SK-N-SH (cell line): ENCODE measurements around the gene KRT17. TPM values are rescaled to one million over a fixed set of nuclear protein-coding genes. Genes with fewer than 3 reads are reported as not detected.

Experiments
- CTCF ChIA-PET: fragments of 300-600, 350-600 bp; formaldehyde crosslinking; extraction: SDS; loops from one replicate; lab custom pipeline; 2021; lab: Yijun Ruan, JAX
- POLR2A ChIA-PET: fragments of 350-600 bp; sonication (Branson Sonifier 250); formaldehyde crosslinking; extraction: SDS; loops from one replicate; lab custom pipeline; 2020; ENCODE audit warnings: antibody characterized with exemption, inconsistent platforms; lab: Yijun Ruan, JAX
- DNase-seq: peaks from one replicate; pipeline ENCODE4 v3.0.0; 2012
- H2AFZ ChIP-seq: fragments of 200-600 bp; sonication (generic); 2 replicates; pipeline ENCODE4 v1.8.1; 2016; ENCODE audit warnings: antibody characterized with exemption, mild to moderate bottlenecking, low read depth
- H3F3A ChIP-seq: fragments of 200-600 bp; sonication (generic); replicated peaks from 2 replicates; pipeline ENCODE3; 2016; ENCODE audit warnings: antibody characterized with exemption, mild to moderate bottlenecking; ENCODE audit not compliant: insufficient read depth
- H3K27ac ChIP-seq, 2 experiments: fragments of 200-500 bp in 1 of 2; fragments of 200-600 bp in 1 of 2; sonication (Bioruptor generic) in 1 of 2; sonication (generic), shearing (Covaris generic) in 1 of 2; 2 replicates each; pipeline versions ENCODE4 v1.5.1 to v1.6.1; 2014 to 2016; ENCODE audit warnings: low read depth in 2 of 2, inconsistent platforms in 1 of 2, low read length in 1 of 2, mild to moderate bottlenecking in 1 of 2, mixed read lengths in 1 of 2
- H3K27me3 ChIP-seq: fragments of 200-600 bp; sonication (generic), shearing (Covaris generic); 2 replicates; pipeline ENCODE4 v1.6.1; 2016; ENCODE audit warnings: mixed run types; ENCODE audit not compliant: insufficient read depth
- H3K36me3 ChIP-seq, 2 experiments: fragments of 200-500 bp in 1 of 2; fragments of 200-600 bp in 1 of 2; sonication (Bioruptor generic) in 1 of 2; sonication (generic) in 1 of 2; replicated peaks in 1 of 2; 2 replicates each; pipeline versions ENCODE3 to v1.5.1; 2014 to 2016; ENCODE audit warnings: low read length in 1 of 2, mild to moderate bottlenecking in 1 of 2; ENCODE audit not compliant: insufficient read depth in 2 of 2, control insufficient read depth in 1 of 2
- H3K4me1 ChIP-seq, 2 experiments: fragments of 200-500 bp in 1 of 2; fragments of 200-600 bp in 1 of 2; sonication (Bioruptor generic) in 1 of 2; sonication (generic), shearing (Covaris generic) in 1 of 2; 2 replicates each; pipeline versions ENCODE4 v1.5.1 to v1.6.1; 2014 to 2016; ENCODE audit warnings: low read depth in 1 of 2, low read length in 1 of 2, mixed run types in 1 of 2; ENCODE audit not compliant: insufficient read depth in 2 of 2, control insufficient read depth in 1 of 2
- H3K4me2 ChIP-seq: fragments of 200-600 bp; sonication (generic), shearing (Covaris generic); 2 replicates; pipeline ENCODE4 v1.6.1; 2017; ENCODE audit warnings: mixed run types
- H3K4me3 ChIP-seq, 2 experiments: fragments of 200-500 bp in 1 of 2; fragments of 200-600 bp in 1 of 2; sonication (Bioruptor generic) in 1 of 2; sonication (generic), shearing (Covaris generic) in 1 of 2; 2 replicates each; pipeline versions ENCODE4 v1.5.1 to v1.8.1; 2014 to 2016; ENCODE audit warnings: low read depth in 2 of 2, inconsistent platforms in 1 of 2, low read length in 1 of 2, mild to moderate bottlenecking in 1 of 2, mixed read lengths in 1 of 2, moderate library complexity in 1 of 2
- H3K79me2 ChIP-seq: fragments of 200-600 bp; sonication (generic); 2 replicates; pipeline ENCODE4 v1.8.1; 2017; ENCODE audit warnings: mild to moderate bottlenecking; ENCODE audit not compliant: insufficient read depth
- H3K9ac ChIP-seq: fragments of 200-600 bp; sonication (generic); 2 replicates; pipeline ENCODE4 v1.6.1; 2017; ENCODE audit warnings: mixed run types
- H3K9me2 ChIP-seq: fragments of 200-600 bp; sonication (generic); 2 replicates; pipeline ENCODE4 v1.6.1; 2017; ENCODE audit warnings: mixed run types
- H3K9me3 ChIP-seq: fragments of 200-600 bp; sonication (generic); 2 replicates; pipeline ENCODE4 v1.6.1; 2017; ENCODE audit warnings: mixed run types, mild to moderate bottlenecking, moderate library complexity
- H4K20me1 ChIP-seq: fragments of 200-600 bp; sonication (generic); 2 replicates; pipeline ENCODE4 v1.6.1; 2017; ENCODE audit warnings: mild to moderate bottlenecking, mixed run types; ENCODE audit not compliant: insufficient read depth
- CHD2 ChIP-seq: fragments of 150-350 bp; IDR thresholded peaks from 2 replicates; pipeline ENCODE4 v1.6.1; 2018; ENCODE audit warnings: low read length; ENCODE audit not compliant: partially characterized antibody
- EP300 ChIP-seq, 2 experiments: IDR thresholded peaks; 2 replicates each; pipeline versions ENCODE4 v1.4.0 to v1.6.1; 2012; ENCODE audit warnings: borderline replicate concordance in 1 of 2, low read depth in 1 of 2, low read length in 1 of 2
- EZH2phosphoT487 ChIP-seq: fragments of 200-600 bp; sonication (generic); IDR thresholded peaks from 2 replicates; pipeline ENCODE4 v1.6.1; 2017; ENCODE audit warnings: low read depth, mixed run types, mild to moderate bottlenecking, antibody characterized with exemption, moderate library complexity, borderline replicate concordance
- FOSL2 ChIP-seq: IDR thresholded peaks from 2 replicates; pipeline ENCODE4 v1.4.0; 2012; ENCODE audit warnings: low read depth, mild to moderate bottlenecking, moderate library complexity, borderline replicate concordance
- FOXJ3 ChIP-seq: sonication (generic); formaldehyde crosslinking; IDR thresholded peaks from 2 replicates; pipeline ENCODE4 v1.5.1; 2020; ENCODE audit warnings: mild to moderate bottlenecking, missing genetic modification reagents
- FOXM1 ChIP-seq: IDR thresholded peaks from 2 replicates; pipeline ENCODE4 v1.4.0; 2012; ENCODE audit warnings: low read depth, mild to moderate bottlenecking
- IRF3 ChIP-seq: fragments of 150-350 bp; IDR thresholded peaks from 2 replicates; pipeline ENCODE4 v1.6.1; 2016; ENCODE audit warnings: mild to moderate bottlenecking, low read depth, low read length
- NFIC ChIP-seq: IDR thresholded peaks from 2 replicates; pipeline ENCODE4 v1.4.0; 2012; ENCODE audit warnings: borderline replicate concordance
- RAD21 ChIP-seq: IDR thresholded peaks from 2 replicates; pipeline ENCODE4 v1.6.1; 2012; ENCODE audit warnings: mild to moderate bottlenecking, low read length
- REST ChIP-seq: IDR thresholded peaks from 2 replicates; pipeline ENCODE4 v1.6.1; 2012; ENCODE audit warnings: mild to moderate bottlenecking, low read depth, low read length, moderate library complexity
- RFX5 ChIP-seq: IDR thresholded peaks from 2 replicates; pipeline ENCODE4 v1.6.1; 2012; ENCODE audit warnings: mild to moderate bottlenecking, improper control_type of control experiment, low read length
- SMC3 ChIP-seq: IDR thresholded peaks from 2 replicates; pipeline ENCODE4 v1.6.1; 2012; ENCODE audit warnings: low read depth, low read length, improper control_type of control experiment
- TAF1 ChIP-seq: IDR thresholded peaks from 2 replicates; pipeline ENCODE4 v1.6.1; 2012; ENCODE audit warnings: low read depth, mild to moderate bottlenecking, low read length, moderate library complexity, borderline replicate concordance
- TCF12 ChIP-seq: IDR thresholded peaks from 2 replicates; pipeline ENCODE4 v1.4.0; 2012
- TEAD4 ChIP-seq: IDR thresholded peaks from 2 replicates; pipeline ENCODE4 v1.4.0; 2012; ENCODE audit warnings: mild to moderate bottlenecking, borderline replicate concordance; ENCODE audit not compliant: insufficient read depth
- USF1 ChIP-seq: IDR thresholded peaks from 2 replicates; pipeline ENCODE4 v1.4.0; 2012; ENCODE audit warnings: low read depth, borderline replicate concordance
- ZBTB33 ChIP-seq: IDR thresholded peaks from 2 replicates; pipeline ENCODE4 v1.4.0; 2012; ENCODE audit warnings: low read depth, borderline replicate concordance
- WGBS: methylation state at CpG from one replicate; pipeline ENCODE4 v1.1.6; 2017; ENCODE audit warnings: low lambda C conversion rate; 5-methylcytosine and 5-hydroxymethylcytosine counted together
- polyA plus RNA-seq, 3 experiments: library from polyadenylated mRNA; depleted of rRNA; stranded (reverse); fragments of >200 nt; gene quantifications; 2 replicates each; pipeline ENCODE4 v1.2.3, GENCODE V29; 2012

KRT17 gene
- polyA plus RNA-seq, 1 of the 3 experiments (the other 2 are of a cell fraction), result 0.39 TPM

GRCh38 chr17:41633556-41634199 is 9.3 kb upstream of the KRT17 start (continued):
- TF ChIP-seq SMC3 (no peak), FOXM1 (no peak), NFIC (no peak), RFX5 (no peak), USF1 (no peak)

GRCh38 chr17:41632482-41633105 is 8.2 kb upstream of the KRT17 start:
- ChIA-PET POLR2A (no interaction called here), CTCF (no interaction called here)
- no peak overlapping the region for H3K9ac ChIP-seq
- H3K27ac ChIP-seq, result no peak overlapping the region
- H4K20me1 ChIP-seq, result no peaks in the 10 kb centered on the region
- no peaks in the 10 kb centered on the region for H3K27me3 ChIP-seq
- H3K4me1 ChIP-seq, result peaks cover 0 to 22% of the 10 kb centered on the region in 2 experiments; a peak in 2 of 4 replicates
- no peak for DNase-seq
- no peaks in the 10 kb centered on the region for H3K79me2 ChIP-seq
- H3K36me3 ChIP-seq, result no peaks in the 10 kb centered on the region
- no peak overlapping the region for H3K4me2 ChIP-seq
- no peaks in the 10 kb centered on the region for H3K9me2 ChIP-seq
- H3K4me3 ChIP-seq, result no peak overlapping the region
- H2AFZ ChIP-seq, result no peak overlapping the region
- WGBS, result 58% methylated on average over 5 of the region's 5 CpGs
- TF ChIP-seq FOXJ3 (CRISPR knock-in tag) (no peak), FOXM1 (no peak), IRF3 (no peak), RFX5 (no peak), EZH2phosphoT487 (no peak), TEAD4 (no peak), RAD21 (no peak), ZBTB33 (no peak), SMC3 (no peak), NFIC (no peak), TAF1 (no peak), CHD2 (no peak), FOSL2 (no peak), TCF12 (no peak), EP300 (IDR thresholded peaks at IDR 0.05; ENCODE audit: borderline replicate concordance in 1 of 2, low read depth in 1 of 2, low read length in 1 of 2) (no peak), REST (no peak)
- TF ChIP-seq, all 33 proteins: peak for 0
- Histone ChIP-seq H3K9me3 (no peaks in the 10 kb centered on the region), H3F3A (no peaks in the 10 kb centered on the region)
